CD4-positive, alpha-beta T cell treated with Interferon alpha-2 for 1 hour (primary cell): ENCODE results near the gene ACO2.
A peak's percentile ranks its signal among the peaks of the same experiment; 100 is the strongest.
"Not testable (repeated sequence)": the region's sequence is repeated elsewhere in the genome, so short reads cannot be mapped to it uniquely, and the experiment has no call there.

ENCODE experiments used
- DNase-seq, 2 donors: peaks; one replicate each; pipeline ENCODE4 v3.0.0-alpha.2; 2020 to 2022

ACO2 gene

DNA sequence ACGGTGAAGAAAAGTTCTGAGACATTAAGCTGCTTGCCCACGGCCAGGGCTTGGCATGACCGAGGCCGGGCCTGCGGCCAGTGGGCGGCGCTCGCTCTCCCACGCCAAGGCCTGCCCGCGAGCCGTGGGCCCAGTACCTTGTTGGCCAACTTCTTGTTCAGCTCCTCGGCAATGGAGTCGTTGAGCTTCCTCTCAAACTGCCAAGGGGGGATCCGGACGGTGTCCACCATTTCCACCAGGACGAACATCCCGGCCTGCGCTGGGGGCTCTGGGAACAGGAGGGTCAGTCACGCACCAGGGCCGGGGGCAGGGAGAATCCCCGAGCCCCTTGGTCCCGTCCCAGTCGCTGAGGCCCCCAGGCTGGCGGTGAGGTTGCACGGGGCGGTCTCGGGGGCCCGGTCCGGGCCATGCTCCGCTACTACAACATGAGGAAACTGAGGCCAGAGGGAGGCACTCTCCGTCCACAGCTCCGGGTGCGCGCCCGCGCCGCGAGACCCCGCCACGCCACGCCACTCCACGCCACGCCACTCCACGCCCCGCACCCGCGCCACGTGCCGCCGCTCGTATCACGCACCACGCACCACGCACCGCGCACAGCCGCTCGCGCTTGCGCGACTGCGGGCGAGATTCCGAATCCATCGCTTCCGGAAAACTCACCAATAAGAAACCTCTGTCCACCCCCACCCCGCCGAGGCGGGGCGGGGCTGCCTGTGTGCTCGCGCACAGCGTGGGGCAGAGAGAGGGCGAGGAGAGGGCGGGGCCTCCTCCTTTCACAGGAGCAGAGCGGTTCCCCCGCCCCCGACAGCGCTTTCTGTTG, 75.1 kb downstream of the ACO2 start, which contains the start of gene POLR3H:
Gene POLR3H (minus strand): TSS at position 617 of the 817 bp plus-strand sequence. CDS start 369 bp downstream, at position 248.
- DNase-seq = peak; percentile 97

GRCh38 chr22:41544671-41545476, 76.0 kb downstream of the ACO2 start:
- no peak for DNase-seq

- no peak for DNase-seq
Observed at GRCh38 chr22:41548830-41549211, 79.9 kb downstream of the ACO2 start.

DNA sequence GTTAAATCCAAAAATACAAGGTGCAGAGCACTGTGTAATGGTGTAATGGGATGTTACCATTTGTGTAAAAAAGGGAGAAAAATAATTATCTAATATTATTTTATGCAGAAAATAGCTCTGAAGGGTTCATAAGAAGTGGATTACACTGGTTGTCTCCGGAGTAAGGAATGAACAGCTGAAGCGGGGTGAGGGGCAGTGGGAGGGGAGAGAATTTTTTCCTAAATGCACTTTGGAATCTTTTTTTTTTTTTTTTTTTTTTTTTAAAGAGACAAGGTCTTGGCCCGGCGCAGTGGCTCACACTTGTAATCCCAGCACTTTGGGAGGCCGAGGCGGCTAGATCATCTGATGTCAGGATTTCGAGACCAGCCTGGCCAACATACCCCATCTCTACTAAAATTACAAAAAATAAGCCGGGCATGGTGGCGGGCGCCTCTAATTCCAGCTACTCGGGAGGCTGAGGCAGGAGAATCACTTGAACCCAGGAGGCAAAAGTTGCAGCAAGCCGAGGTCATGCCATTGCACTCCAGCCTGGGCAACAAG, 82.1 kb downstream of the ACO2 start:
- DNase-seq = no peak

DNA sequence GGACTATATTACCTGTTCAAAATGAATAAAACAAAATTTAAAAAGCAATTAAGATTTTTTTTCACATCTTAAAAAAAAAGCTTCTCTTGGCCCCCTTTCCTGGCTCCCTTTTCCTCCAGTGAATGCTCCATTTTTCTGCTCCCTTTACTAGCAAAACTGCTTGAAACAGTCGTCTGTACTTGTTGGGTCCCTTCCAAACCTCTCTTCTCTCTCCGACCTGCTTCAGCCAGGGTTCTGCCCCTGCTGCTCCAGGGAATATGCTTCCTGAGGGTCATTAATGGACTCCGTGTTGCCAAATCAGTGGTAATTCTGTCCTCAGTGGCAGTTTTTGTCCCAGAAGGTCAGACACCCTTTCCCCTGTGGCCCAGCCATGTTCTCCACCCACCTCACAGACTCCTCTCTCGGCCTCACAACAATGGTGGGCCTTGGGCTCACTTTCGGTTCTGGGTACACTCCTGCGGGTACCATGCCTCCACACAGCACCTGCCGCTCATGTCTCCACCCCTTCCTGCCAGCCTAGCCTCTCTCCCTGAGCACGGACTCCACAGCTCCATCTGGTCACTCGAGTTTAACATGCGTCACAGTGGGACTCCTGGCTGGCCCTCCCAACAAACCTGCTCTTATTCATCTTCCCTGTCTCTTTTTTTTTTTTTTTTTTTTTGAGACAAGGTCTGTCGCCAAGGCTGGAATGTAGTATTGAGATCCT, 83.1 kb downstream of the ACO2 start:
- no peak for DNase-seq

DNA sequence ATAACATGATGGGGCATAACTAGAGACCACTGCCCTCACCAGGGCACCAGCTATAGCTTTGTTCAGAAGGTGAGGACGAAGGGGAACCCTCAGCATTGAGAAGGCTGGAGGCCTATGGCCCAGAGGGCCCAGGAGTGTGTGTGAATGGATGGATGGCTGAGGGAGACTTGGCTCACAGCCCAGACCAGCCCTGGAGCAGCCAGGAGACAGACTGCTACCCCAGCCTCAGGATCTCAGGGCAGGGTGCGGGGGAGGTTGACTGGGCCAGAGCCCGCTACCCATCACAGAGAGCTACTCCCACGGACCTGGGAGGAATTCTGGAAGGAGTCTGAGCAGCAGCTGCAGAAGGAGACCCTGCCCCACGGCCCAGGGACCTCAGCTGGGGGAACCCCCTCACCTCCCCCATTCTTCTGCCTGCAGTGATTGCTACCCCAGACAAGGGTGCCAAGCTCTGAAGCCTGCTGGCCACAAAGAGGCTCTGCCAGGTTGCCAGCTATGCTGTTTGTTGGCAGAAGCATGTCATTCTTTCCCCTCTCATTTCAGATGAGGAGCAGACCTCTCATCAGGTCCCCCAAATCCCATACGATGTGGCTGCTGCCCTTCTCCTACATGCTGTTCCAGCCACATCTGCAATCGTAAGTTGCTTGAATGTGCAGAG, 86.5 kb downstream of the ACO2 start:
- no peak for DNase-seq

- no peak for DNase-seq
Observed at GRCh38 chr22:41556561-41556960, 87.6 kb downstream of the ACO2 start.

DNA sequence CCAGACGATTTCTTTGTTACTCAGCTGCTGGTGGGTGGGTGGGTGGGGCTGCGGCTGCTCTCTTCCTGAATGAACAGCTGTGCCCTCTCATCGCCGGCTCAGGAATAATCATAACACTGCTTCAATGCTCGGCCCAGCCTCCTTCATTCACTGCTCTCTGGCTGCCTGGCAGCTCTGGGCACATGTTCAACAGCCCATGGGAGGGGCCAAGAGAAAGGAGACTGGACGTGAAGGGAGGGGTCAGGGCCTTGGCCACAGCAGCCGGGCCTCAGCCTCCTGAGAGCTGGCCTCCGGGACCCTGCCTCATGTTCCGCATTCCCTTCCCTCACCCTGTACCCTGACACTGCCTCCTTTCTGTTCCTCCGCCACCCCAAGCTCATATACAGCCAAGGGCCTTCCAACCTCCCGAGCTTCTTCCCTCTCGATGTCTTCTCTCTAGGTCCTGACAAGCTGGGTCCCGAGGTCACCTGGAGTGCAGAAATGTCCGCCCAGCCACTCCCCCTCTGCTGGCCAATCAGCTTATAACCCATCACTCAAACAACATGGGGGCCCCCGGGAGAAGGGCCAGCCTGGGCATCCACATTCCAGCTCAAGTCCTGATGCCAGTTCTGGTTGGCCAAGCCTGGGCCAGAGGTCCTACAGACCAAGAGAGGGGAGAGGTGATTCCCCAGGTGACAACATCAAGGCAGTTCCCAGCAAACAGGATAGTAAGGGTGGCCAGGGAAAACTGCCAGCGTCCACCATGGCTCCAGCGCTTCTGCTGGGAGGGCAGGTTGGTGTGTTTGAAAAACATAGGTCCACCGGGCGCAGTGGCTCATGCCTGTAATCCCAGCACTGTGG, 88.7 kb downstream of the ACO2 start:
- no peak for DNase-seq

- DNase-seq = not testable (repeated sequence)
Observed at GRCh38 chr22:41558241-41558630, 89.3 kb downstream of the ACO2 start.

GRCh38 chr22:41560095-41560471, 91.2 kb downstream of the ACO2 start:
- no peak for DNase-seq

DNA sequence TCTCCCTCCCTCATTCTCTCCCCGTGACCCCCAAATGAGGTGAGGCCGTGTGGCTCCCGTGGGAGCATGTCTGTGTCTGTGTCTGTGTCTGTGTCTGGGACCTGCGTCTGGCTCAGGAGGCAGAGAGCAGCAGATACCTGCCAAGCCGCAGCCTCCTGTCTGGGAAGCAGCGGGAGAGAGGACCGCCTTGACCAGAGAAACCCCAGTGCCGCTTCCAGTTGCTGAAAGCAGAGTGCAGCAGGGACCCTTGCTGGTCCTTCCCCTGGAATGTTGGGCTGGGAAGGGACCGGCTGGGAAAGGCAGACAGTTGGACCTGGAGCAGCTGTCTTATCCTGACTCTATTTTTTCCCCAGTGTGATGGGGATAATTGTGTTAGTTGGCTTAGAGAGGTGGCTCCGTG, 92.4 kb downstream of the ACO2 start:
- DNase-seq = no peak

- no peak for DNase-seq
Observed at GRCh38 chr22:41561788-41562187, 92.9 kb downstream of the ACO2 start.

DNA sequence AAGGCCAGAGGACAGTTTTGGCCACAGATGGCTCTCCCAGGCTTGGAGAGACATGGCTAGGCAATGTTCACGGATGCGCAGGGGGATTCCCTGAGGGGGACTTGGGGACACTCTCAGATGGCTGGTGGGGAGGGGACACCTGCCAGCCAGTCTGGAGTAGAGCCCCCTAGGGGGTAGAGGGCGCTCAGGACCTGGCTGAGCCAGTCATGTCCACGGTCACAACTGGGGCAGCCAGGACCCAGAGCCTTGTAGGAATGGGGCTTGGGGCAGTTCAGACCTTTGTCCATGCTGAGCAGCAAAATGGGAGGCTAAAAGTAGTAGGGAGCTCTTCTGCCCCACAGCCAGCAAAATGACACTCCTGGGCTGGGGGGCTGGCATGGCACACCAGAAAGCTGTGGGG, 93.5 kb downstream of the ACO2 start:
- DNase-seq = no peak

GRCh38 chr22:41563051-41563711, 94.3 kb downstream of the ACO2 start:
- DNase-seq = no peak

DNA sequence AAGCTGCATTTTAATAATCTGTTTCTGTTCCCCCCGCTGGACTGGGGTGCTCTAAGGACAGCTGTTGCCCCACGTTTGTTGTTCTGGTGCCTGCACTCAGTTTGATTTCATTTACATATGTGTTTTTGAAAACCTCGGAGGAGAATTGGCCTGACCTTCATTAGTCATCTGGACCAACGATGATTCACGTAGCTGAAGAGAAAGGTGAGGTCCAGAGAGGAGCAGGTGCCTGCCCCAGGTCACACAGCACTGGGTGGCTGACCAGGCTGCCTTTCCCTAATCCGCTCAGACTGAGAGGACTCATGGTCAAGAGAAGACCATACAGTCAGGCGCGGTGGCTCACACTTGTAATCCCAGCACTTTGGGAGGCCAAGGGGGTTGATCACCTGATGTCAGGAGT, 95.6 kb downstream of the ACO2 start:
- DNase-seq = no peak

DNA sequence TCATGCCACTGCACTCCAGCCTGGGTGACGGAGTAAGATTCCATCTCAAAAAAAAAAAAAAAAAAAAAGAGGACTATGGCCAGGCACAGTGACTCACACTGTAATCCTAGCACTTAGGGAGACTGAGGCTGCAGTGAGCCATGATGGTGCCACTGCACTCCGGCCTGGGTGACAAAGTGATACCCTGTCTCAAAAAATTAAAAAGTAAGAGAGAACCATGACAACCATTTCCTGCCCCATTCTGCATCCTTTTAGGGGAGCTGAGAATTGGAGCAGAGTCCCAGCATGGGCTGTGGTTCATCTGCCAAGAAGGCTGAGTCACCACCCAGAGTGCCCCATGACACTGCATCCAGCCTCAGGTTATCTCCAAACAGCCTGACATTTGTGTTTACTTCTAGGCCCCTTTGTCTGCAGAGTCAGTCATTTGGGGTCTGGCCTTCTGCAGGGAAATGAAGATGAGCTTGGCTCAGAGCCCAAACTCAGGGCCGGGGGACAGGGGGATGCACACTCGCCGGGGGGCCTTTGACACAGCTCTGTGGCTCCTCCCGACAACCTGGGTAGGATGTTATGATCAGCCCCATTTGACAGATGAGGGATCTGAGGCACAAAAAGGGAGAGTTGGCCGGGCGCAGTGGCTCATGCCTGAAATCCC, 96.6 kb downstream of the ACO2 start:
- no peak for DNase-seq

DNA sequence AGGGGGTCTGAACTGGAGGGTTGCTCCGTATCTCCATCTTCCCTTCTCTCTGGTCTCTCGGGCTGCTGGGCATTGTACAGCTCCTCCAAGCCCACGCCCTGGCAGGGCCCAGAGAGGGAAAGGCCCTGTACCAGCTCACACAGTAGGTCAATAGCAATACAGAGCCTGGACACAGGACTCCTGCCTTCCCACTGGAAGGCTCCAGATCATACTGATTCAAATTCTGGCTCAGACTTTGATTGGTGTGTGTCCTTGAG, 98.5 kb downstream of the ACO2 start:
- no peak for DNase-seq

- no peak for DNase-seq
Observed at GRCh38 chr22:41568811-41569210, 99.9 kb downstream of the ACO2 start.

DNA sequence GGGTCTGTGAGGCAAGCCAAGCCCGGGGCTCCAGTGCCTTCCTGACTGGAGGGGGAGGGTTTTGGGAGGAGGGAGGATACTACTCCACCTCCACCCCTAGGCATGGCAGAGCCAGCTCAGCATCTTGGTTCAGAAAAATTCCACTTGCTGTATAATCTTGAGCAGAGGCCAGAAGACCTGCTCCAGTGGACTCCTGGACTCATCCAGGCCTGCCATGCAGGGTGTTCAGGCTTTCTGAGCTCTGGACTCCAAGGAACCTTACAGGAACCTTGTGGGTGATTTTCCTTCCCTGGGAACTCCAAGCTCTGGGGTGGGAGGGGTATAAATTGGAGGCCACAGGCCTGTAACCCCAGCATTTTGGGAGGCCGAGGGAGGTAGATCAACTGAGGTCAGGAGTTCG, 101.3 kb downstream of the ACO2 start:
- no peak for DNase-seq

GRCh38 chr22:41571786-41572185, 102.9 kb downstream of the ACO2 start:
- DNase-seq = no peak

DNA sequence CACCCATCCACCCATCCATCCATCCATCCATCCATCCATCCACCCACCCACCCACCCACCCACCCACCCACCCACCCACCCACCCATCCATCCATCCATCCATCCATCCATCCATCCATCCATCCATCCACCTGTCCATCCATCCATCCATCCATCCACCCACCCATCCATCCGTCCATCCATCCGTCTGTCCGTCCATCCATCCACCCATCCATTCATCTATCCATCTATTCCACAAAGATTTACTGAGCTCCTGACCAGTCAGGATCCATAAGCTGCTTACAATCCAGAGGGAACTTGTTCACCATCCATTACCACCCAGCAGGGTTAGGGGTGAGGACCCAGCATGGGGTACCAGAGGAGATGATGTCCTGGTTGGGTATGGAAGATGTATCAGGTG, 103.4 kb downstream of the ACO2 start:
- DNase-seq = not testable (repeated sequence)
